Nephron (organoid): ENCODE data around the gene CLDN7.

Experiments used
- H3K27ac Mint-ChIP-seq, 3 experiments: 2 replicates each; pipeline ENCODE4 v1.8.0; 2020; ENCODE audit warnings: mixed read lengths in 3 of 3, mild to moderate bottlenecking in 2 of 3, moderate library complexity in 1 of 3
- H3K27me3 Mint-ChIP-seq: 2 replicates; pipeline ENCODE4 v1.8.0; 2021; ENCODE audit warnings: low read depth, mild to moderate bottlenecking, moderate library complexity, mixed read lengths
- H3K36me3 Mint-ChIP-seq: 2 replicates; pipeline ENCODE4 v1.8.0; 2020; ENCODE audit warnings: low read depth, mixed read lengths
- H3K4me1 Mint-ChIP-seq: 2 replicates; pipeline ENCODE4 v1.8.0; 2020; ENCODE audit warnings: mixed read lengths
- H3K4me3 Mint-ChIP-seq, 3 experiments: 2 replicates each; pipeline ENCODE4 v1.8.0; 2020; ENCODE audit warnings: mild to moderate bottlenecking in 3 of 3, mixed read lengths in 3 of 3, moderate library complexity in 2 of 3
- H3K9me3 Mint-ChIP-seq: 2 replicates; pipeline ENCODE4 v1.8.0; 2020; ENCODE audit warnings: mixed read lengths
- TF ChIP-seq, protein P1 (sequence below), 3 experiments: fragments of 200-600 bp; sonication (generic); IDR thresholded peaks; one replicate each; pipeline ENCODE4 v1.5.0; 2021; ENCODE audit warnings: antibody characterized with exemption in 3 of 3; ENCODE audit not compliant: unreplicated experiment in 3 of 3

Gene CLDN7

GRCh38 chr17:7259555-7259889 is 2.8 kb downstream of the CLDN7 start:
- H3K27me3 Mint-ChIP-seq: peaks cover 55% of the 10 kb centered on the region
- TF ChIP-seq, protein P1, sequence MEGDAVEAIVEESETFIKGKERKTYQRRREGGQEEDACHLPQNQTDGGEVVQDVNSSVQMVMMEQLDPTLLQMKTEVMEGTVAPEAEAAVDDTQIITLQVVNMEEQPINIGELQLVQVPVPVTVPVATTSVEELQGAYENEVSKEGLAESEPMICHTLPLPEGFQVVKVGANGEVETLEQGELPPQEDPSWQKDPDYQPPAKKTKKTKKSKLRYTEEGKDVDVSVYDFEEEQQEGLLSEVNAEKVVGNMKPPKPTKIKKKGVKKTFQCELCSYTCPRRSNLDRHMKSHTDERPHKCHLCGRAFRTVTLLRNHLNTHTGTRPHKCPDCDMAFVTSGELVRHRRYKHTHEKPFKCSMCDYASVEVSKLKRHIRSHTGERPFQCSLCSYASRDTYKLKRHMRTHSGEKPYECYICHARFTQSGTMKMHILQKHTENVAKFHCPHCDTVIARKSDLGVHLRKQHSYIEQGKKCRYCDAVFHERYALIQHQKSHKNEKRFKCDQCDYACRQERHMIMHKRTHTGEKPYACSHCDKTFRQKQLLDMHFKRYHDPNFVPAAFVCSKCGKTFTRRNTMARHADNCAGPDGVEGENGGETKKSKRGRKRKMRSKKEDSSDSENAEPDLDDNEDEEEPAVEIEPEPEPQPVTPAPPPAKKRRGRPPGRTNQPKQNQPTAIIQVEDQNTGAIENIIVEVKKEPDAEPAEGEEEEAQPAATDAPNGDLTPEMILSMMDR (IDR thresholded peaks at IDR 0.05; ENCODE audit: unreplicated experiment in 3 of 3): no peak
- peak overlapping the region; percentile 24 to 65 (median 44) for H3K4me3 Mint-ChIP-seq
- peaks cover 37% of the 10 kb centered on the region for H3K36me3 Mint-ChIP-seq
- H3K9me3 Mint-ChIP-seq: no peaks in the 10 kb centered on the region
- peak overlapping the region in 1 of 3 experiments; percentile 79 for H3K27ac Mint-ChIP-seq
- peaks cover 11% of the 10 kb centered on the region for H3K4me1 Mint-ChIP-seq

GRCh38 chr17:7258731-7259554 is 3.3 kb downstream of the CLDN7 start:
- peaks cover 49% of the 10 kb centered on the region for H3K27me3 Mint-ChIP-seq
- peak overlapping the region; percentile 24 to 65 (median 44) for H3K4me3 Mint-ChIP-seq
- peaks cover 41% of the 10 kb centered on the region for H3K36me3 Mint-ChIP-seq
- no peaks in the 10 kb centered on the region for H3K9me3 Mint-ChIP-seq
- peaks cover 8% of the 10 kb centered on the region for H3K4me1 Mint-ChIP-seq
- H3K27ac Mint-ChIP-seq: peak overlapping the region in 2 of 3 experiments; percentile 43 to 79
- TF ChIP-seq, protein P1 (IDR thresholded peaks at IDR 0.05; ENCODE audit: unreplicated experiment in 3 of 3): no peak

- Mint-ChIP-seq H3K9me3 (no peaks in the 10 kb centered on the region), H3K27ac (peak overlapping the region in 1 of 3 experiments; percentile 49)
- TF ChIP-seq, protein P1 (IDR thresholded peaks at IDR 0.05; ENCODE audit: unreplicated experiment in 3 of 3): no peak
These were observed 5.4 kb downstream of the CLDN7 start for GRCh38 chr17:7256766-7257456.

GRCh38 chr17:7254511-7254910 is 7.8 kb downstream of the CLDN7 start:
- Mint-ChIP-seq H3K27ac (peak overlapping the region in 1 of 3 experiments; percentile 67), H3K4me1 (peaks cover 28% of the 10 kb centered on the region), H3K9me3 (no peaks in the 10 kb centered on the region), H3K4me3 (peak overlapping the region; percentile 69 to 82 (median 77)), H3K27me3 (peaks cover 6% of the 10 kb centered on the region), H3K36me3 (peaks cover 49% of the 10 kb centered on the region)
- TF ChIP-seq, protein P1 (IDR thresholded peaks at IDR 0.05; ENCODE audit: unreplicated experiment in 3 of 3): no peak

More at GRCh38 chr17:7256766-7257456, 5.4 kb downstream of the CLDN7 start:
- peaks cover 30% of the 10 kb centered on the region for H3K27me3 Mint-ChIP-seq
- peak overlapping the region in 1 of 3 experiments; percentile 13 for H3K4me3 Mint-ChIP-seq
- peaks cover 13% of the 10 kb centered on the region for H3K4me1 Mint-ChIP-seq
- H3K36me3 Mint-ChIP-seq: peaks cover 51% of the 10 kb centered on the region

DNA sequence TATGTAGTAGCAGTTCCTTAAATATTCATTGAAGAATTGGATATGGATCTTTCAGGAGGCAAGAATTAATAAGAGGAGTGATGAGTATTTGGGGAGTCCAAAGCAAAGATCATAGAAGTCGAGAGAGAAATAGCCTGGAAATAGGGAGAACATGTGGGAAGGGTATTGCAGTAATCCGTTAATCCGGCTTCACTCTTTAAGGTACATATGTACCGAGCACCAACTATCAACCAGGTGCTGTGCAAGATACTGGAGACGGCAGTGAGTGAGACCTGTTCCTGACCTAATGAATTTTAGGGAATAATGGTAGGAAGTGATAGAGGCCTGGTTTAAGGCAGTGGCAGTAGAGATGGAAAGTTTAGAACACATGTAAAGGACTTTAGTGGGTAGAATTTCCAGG is 9.2 kb downstream of the CLDN7 start:
- peak overlapping the region; percentile 87 to 92 (median 90) for H3K4me3 Mint-ChIP-seq
- peak overlapping the region; percentile 99 for H3K27ac Mint-ChIP-seq
- peaks cover 40% of the 10 kb centered on the region for H3K4me1 Mint-ChIP-seq
- H3K27me3 Mint-ChIP-seq: no peaks in the 10 kb centered on the region
- TF ChIP-seq, protein P1 (IDR thresholded peaks at IDR 0.05; ENCODE audit: unreplicated experiment in 3 of 3): no peak
- peaks cover 38% of the 10 kb centered on the region for H3K36me3 Mint-ChIP-seq
- no peaks in the 10 kb centered on the region for H3K9me3 Mint-ChIP-seq
